ENCODE data around the gene ATG4C. TPM values are rescaled to one million over a fixed set of nuclear protein-coding genes. Genes with fewer than 3 reads are reported as not detected.
"Not testable (repeated sequence)": the region's sequence is repeated elsewhere in the genome, so short reads cannot be mapped to it uniquely, and the experiment has no call there.

ATG4C gene, protein sequence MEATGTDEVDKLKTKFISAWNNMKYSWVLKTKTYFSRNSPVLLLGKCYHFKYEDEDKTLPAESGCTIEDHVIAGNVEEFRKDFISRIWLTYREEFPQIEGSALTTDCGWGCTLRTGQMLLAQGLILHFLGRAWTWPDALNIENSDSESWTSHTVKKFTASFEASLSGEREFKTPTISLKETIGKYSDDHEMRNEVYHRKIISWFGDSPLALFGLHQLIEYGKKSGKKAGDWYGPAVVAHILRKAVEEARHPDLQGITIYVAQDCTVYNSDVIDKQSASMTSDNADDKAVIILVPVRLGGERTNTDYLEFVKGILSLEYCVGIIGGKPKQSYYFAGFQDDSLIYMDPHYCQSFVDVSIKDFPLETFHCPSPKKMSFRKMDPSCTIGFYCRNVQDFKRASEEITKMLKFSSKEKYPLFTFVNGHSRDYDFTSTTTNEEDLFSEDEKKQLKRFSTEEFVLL
- polyA plus RNA-seq, result 10 to 100 TPM in 2 of 3 donors, 1 to 10 TPM in 1; 8.0 to 13.7 (median 12.0) TPM

- no peaks in the 10 kb centered on the region for H3K9me3 Mint-ChIP-seq
- H3K27me3 Mint-ChIP-seq (ENCODE audit: low read depth in 3 of 3), result peaks cover 3 to 5% (median 3%) of the 10 kb centered on the region in 3 donors
- no peaks in the 10 kb centered on the region for H3K4me1 Mint-ChIP-seq
- H3K4me3 Mint-ChIP-seq, result peak within 1 kb of the TSS in 1 of 5 donors; percentile 40
- H3K27ac Mint-ChIP-seq, result peak within 1 kb of the TSS in 1 of 6 donors; percentile 39
- DNase-seq, result peak; percentile 93 to 94 (median 93)
- no peaks in the 10 kb centered on the region for H3K36me3 Mint-ChIP-seq
Measured at GRCh38 chr1:62783736-62784508, at the start of gene ATG4C. Gene ATG4C (plus strand): TSS chr1:62784132. CDS start chr1:62803787, 19,655 bp downstream.

DNA sequence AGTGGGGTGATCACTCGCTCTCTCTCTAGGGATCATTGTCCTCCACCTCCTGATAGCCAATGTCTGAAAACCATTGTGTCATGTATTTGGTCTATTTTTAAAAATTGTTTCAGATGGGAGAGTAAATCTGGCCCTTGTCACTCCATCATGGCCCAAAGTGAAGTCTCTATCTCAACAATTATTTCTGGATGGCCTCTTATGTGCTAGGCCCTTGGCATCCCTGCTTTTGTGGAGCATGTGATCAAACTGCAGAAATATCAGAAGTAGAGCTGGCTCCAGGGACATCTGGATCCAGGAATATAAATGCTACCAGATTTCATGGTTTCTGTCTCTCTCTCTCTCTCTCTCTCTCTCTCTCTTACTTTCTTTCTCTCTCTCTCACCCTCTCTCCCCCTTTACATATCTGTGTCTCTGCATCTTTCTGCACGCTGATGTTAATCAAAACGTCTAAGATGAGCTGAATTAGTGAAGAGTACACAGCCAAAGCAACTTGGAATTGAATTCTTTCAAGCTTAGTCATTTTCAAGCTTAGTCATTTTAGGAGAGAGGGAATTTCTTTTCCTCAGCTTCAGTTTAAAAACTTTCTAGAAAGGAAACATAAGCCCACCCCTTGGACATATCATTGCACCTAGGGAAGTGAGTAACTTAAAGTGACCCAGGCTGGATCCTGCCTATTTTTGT is 48.3 kb upstream of the ATG4C start:
- Mint-ChIP-seq H3K27ac (no peak overlapping the region), H3K27me3 (ENCODE audit: low read depth in 3 of 3) (peaks cover 0 to 4% (median 3%) of the 10 kb centered on the region in 3 donors), H3K9me3 (no peaks in the 10 kb centered on the region), H3K4me3 (no peak overlapping the region), H3K36me3 (no peaks in the 10 kb centered on the region), H3K4me1 (no peaks in the 10 kb centered on the region)
- DNase-seq, result no peak

DNA sequence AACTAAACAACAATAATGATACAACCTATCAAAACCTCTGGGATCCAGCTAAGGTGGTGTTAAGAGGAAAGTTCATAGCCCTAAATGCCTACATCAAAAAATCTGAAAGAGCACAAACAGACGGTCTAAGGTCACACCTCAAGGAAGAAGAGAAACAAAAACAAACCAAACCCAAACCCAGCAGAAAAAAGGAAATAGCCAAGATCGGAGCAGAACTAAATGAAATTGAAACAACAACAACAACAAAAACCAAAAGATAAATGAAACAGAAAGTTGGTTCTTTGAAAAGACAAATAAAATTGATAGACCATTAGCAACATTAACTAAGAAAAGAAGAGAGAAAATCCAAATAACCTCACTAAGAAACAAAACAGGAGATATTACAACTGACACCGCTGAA is 43.2 kb upstream of the ATG4C start:
- H3K9me3 Mint-ChIP-seq, H3K36me3 Mint-ChIP-seq, H3K27ac Mint-ChIP-seq, H3K4me3 Mint-ChIP-seq, H3K4me1 Mint-ChIP-seq, DNase-seq: not testable (repeated sequence)
- H3K27me3 Mint-ChIP-seq (ENCODE audit: low read depth in 3 of 3), result peaks cover 0 to 11% (median 5%) of the 10 kb centered on the region in 3 donors

DNA sequence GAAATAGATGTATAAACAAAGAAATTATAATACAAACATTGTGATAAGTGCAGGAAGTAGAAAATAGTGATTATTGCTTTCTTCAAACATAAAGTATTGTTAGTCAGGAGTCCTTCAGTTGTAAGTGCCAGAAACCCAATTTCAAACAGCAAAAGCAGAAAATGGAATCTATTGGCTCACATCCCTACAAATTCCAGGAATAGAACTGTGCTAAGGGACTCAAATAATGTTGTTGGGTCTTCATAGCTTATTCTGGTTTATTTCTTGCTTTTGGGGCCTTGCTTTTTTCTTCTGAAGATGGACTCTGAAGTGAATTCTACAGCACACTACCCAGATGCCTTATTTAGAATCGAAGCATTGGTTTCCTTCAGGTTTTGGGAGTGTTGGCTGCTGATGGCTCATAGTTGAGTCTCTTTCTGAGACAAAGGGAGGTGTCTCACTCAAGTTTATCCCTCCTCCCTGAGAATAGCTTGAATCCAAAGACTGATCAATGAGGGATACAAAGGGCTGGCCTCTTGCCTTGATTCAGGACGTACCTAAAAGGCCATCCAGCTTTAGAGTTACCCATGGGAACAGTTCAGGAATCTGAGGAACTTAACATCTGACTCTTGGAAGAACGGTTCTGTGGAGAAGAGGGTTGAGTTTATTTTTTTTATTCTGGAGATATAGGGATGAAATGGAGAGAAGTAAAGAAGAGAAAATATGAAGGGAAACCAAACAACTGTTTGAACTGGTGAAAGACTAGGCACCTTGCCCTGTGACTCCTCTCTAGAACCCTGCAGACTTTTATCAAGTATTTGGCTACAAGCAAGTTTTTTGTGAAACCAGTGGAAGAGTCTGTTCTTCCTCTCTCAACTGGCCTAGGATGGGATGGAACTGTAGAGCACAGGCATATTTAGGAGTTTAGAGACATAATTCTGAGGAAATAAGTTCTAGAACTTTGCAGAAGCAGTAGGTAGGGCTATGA is 39.0 kb upstream of the ATG4C start:
- DNase-seq, result no peak
- no peak overlapping the region for H3K4me3 Mint-ChIP-seq
- peaks cover 0 to 12% (median 2%) of the 10 kb centered on the region in 3 donors for H3K27me3 Mint-ChIP-seq (ENCODE audit: low read depth in 3 of 3)
- H3K9me3 Mint-ChIP-seq, result no peaks in the 10 kb centered on the region
- H3K27ac Mint-ChIP-seq, result no peak overlapping the region
- no peaks in the 10 kb centered on the region for H3K36me3 Mint-ChIP-seq
- no peaks in the 10 kb centered on the region for H3K4me1 Mint-ChIP-seq

- no peaks in the 10 kb centered on the region for H3K4me1 Mint-ChIP-seq
- H3K36me3 Mint-ChIP-seq, result no peaks in the 10 kb centered on the region
- no peak overlapping the region for H3K4me3 Mint-ChIP-seq
- H3K27me3 Mint-ChIP-seq (ENCODE audit: low read depth in 3 of 3), result peaks cover 0 to 7% (median 2%) of the 10 kb centered on the region in 3 donors
- peak; percentile 6 to 29 (median 23) for DNase-seq
- H3K9me3 Mint-ChIP-seq, result no peaks in the 10 kb centered on the region
- no peak overlapping the region for H3K27ac Mint-ChIP-seq
Measured at GRCh38 chr1:62746086-62746808, 37.7 kb upstream of the ATG4C start.

GRCh38 chr1:62746809-62747138 is 37.2 kb upstream of the ATG4C start:
- no peaks in the 10 kb centered on the region for H3K36me3 Mint-ChIP-seq
- peaks cover 0 to 6% (median 2%) of the 10 kb centered on the region in 3 donors for H3K27me3 Mint-ChIP-seq (ENCODE audit: low read depth in 3 of 3)

GRCh38 chr1:62753031-62753965 is 30.6 kb upstream of the ATG4C start:
- H3K4me3 Mint-ChIP-seq, result no peak overlapping the region
- no peak overlapping the region for H3K27ac Mint-ChIP-seq

More at GRCh38 chr1:62746809-62747138, 37.2 kb upstream of the ATG4C start:
- Mint-ChIP-seq H3K4me1 (no peaks in the 10 kb centered on the region), H3K4me3 (no peak overlapping the region), H3K27ac (no peak overlapping the region), H3K9me3 (no peaks in the 10 kb centered on the region)
- no peak for DNase-seq

GRCh38 chr1:62754938-62755337 is 29.0 kb upstream of the ATG4C start:
- H3K36me3 Mint-ChIP-seq; DNase-seq; H3K4me1 Mint-ChIP-seq; H3K27me3 Mint-ChIP-seq (ENCODE audit: low read depth in 3 of 3); H3K4me3 Mint-ChIP-seq; H3K9me3 Mint-ChIP-seq; H3K27ac Mint-ChIP-seq: not testable (repeated sequence)

More at GRCh38 chr1:62753031-62753965, 30.6 kb upstream of the ATG4C start:
- H3K27me3 Mint-ChIP-seq (ENCODE audit: low read depth in 3 of 3), result peaks cover 0 to 4% (median 1%) of the 10 kb centered on the region in 3 donors
- H3K36me3 Mint-ChIP-seq, result no peaks in the 10 kb centered on the region
- no peaks in the 10 kb centered on the region for H3K4me1 Mint-ChIP-seq
- DNase-seq, result no peak
- H3K9me3 Mint-ChIP-seq, result peaks cover 0 to 2% (median 0%) of the 10 kb centered on the region in 6 donors

GRCh38 chr1:62756255-62756884 is 27.6 kb upstream of the ATG4C start:
- not testable (repeated sequence) for H3K36me3 Mint-ChIP-seq; H3K27ac Mint-ChIP-seq; H3K9me3 Mint-ChIP-seq; DNase-seq; H3K27me3 Mint-ChIP-seq (ENCODE audit: low read depth in 3 of 3); H3K4me3 Mint-ChIP-seq; H3K4me1 Mint-ChIP-seq

- H3K27ac Mint-ChIP-seq; H3K4me3 Mint-ChIP-seq; H3K4me1 Mint-ChIP-seq; DNase-seq; H3K36me3 Mint-ChIP-seq; H3K27me3 Mint-ChIP-seq (ENCODE audit: low read depth in 3 of 3); H3K9me3 Mint-ChIP-seq: not testable (repeated sequence)
Measured at GRCh38 chr1:62759232-62759875, 24.6 kb upstream of the ATG4C start.

Measured in immature natural killer cell (primary cell).